HG03066 (cell line): Measurements from ENCODE around the gene PAX7.

Experiments used
- ATAC-seq: cut with Tn5 transposase; IDR thresholded peaks from one replicate; pipeline ENCODE4 v1.9.1; 2021; ENCODE audit warnings: low read depth; ENCODE audit not compliant: unreplicated experiment

Gene PAX7

GRCh38 chr1:18697541-18697940 lies 66.9 kb downstream of the PAX7 start:
- ATAC-seq: no peak

- ATAC-seq: no peak
These were observed 69.9 kb downstream of the PAX7 start for GRCh38 chr1:18700530-18700929.

- ATAC-seq: no peak
These were observed 70.5 kb downstream of the PAX7 start for GRCh38 chr1:18701183-18701582.

GRCh38 chr1:18703041-18703621 lies 72.5 kb downstream of the PAX7 start:
- no peak for ATAC-seq

GRCh38 chr1:18705811-18706210 lies 75.2 kb downstream of the PAX7 start:
- no peak for ATAC-seq

- ATAC-seq: no peak
These were observed 77.1 kb downstream of the PAX7 start for GRCh38 chr1:18707696-18708257.

GRCh38 chr1:18710002-18710401 lies 79.4 kb downstream of the PAX7 start:
- no peak for ATAC-seq

- no peak for ATAC-seq
These were observed 80.4 kb downstream of the PAX7 start for GRCh38 chr1:18711003-18711402.

- no peak for ATAC-seq
These were observed 81.0 kb downstream of the PAX7 start for GRCh38 chr1:18711536-18712251.

GRCh38 chr1:18712252-18712600 lies 81.6 kb downstream of the PAX7 start:
- ATAC-seq: no peak

- ATAC-seq: no peak
These were observed 83.9 kb downstream of the PAX7 start for GRCh38 chr1:18714404-18715175.

GRCh38 chr1:18716112-18716784 lies 85.6 kb downstream of the PAX7 start:
- no peak for ATAC-seq

GRCh38 chr1:18716785-18717678 lies 86.4 kb downstream of the PAX7 start:
- ATAC-seq: no peak

GRCh38 chr1:18719786-18720451 lies 89.3 kb downstream of the PAX7 start:
- no peak for ATAC-seq

- ATAC-seq: no peak
These were observed 90.4 kb downstream of the PAX7 start for GRCh38 chr1:18721041-18721440.

GRCh38 chr1:18721776-18722175 lies 91.1 kb downstream of the PAX7 start:
- ATAC-seq: no peak

- ATAC-seq: no peak
These were observed 91.6 kb downstream of the PAX7 start for GRCh38 chr1:18722270-18722669.

- ATAC-seq: no peak
These were observed 92.6 kb downstream of the PAX7 start for GRCh38 chr1:18723206-18723605.

GRCh38 chr1:18723701-18724411 lies 93.2 kb downstream of the PAX7 start:
- no peak for ATAC-seq
